Ishikawa (cell line): ENCODE results near the gene ADGRL3.
A peak's percentile ranks its signal among the peaks of the same experiment; 100 is the strongest.

Experiments used
- CEBPB ChIP-seq: IDR thresholded peaks from 2 replicates; pipeline ENCODE4 v1.6.1; 2012
- CREB1 ChIP-seq: IDR thresholded peaks from 2 replicates; pipeline ENCODE4 v1.6.1; 2012; ENCODE audit warnings: low read depth
- EGR1 ChIP-seq: IDR thresholded peaks from 2 replicates; pipeline ENCODE4 v1.6.1; 2012
- EP300 ChIP-seq: IDR thresholded peaks from 2 replicates; pipeline ENCODE4 v1.6.1; 2012; ENCODE audit warnings: borderline replicate concordance
- FOXM1 ChIP-seq: IDR thresholded peaks from 2 replicates; pipeline ENCODE4 v1.6.1; 2012; ENCODE audit warnings: low read depth, borderline replicate concordance
- MAX ChIP-seq: IDR thresholded peaks from 2 replicates; pipeline ENCODE4 v1.6.1; 2012
- NFIC ChIP-seq: IDR thresholded peaks from 2 replicates; pipeline ENCODE4 v1.6.1; 2012
- RAD21 ChIP-seq: IDR thresholded peaks from 2 replicates; pipeline ENCODE4 v1.6.1; 2012; ENCODE audit warnings: low read depth
- REST ChIP-seq: IDR thresholded peaks from 2 replicates; pipeline ENCODE4 v1.6.1; 2012; ENCODE audit warnings: low read depth, mild to moderate bottlenecking
- TAF1 ChIP-seq: IDR thresholded peaks from 2 replicates; pipeline ENCODE4 v1.6.1; 2012; ENCODE audit warnings: low read depth, mild to moderate bottlenecking
- TCF12 ChIP-seq: IDR thresholded peaks from 2 replicates; pipeline ENCODE4 v1.6.1; 2012; ENCODE audit warnings: low read depth
- TEAD4 ChIP-seq: IDR thresholded peaks from 2 replicates; pipeline ENCODE4 v1.6.1; 2012
- USF1 ChIP-seq: IDR thresholded peaks from 2 replicates; pipeline ENCODE4 v1.6.1; 2012
- YY1 ChIP-seq: IDR thresholded peaks from 2 replicates; pipeline ENCODE4 v1.6.1; 2012; ENCODE audit warnings: low read depth
- ZBTB7A ChIP-seq: IDR thresholded peaks from 2 replicates; pipeline ENCODE4 v1.6.1; 2012; ENCODE audit warnings: low read depth

The ADGRL3 gene

GRCh38 chr4:61583696-61584095 lies 383.6 kb downstream of the ADGRL3 start:
- TF ChIP-seq TEAD4 (no peak), TAF1 (no peak), FOXM1 (no peak), EP300 (no peak), NFIC (no peak), USF1 (no peak), ZBTB7A (no peak), REST (no peak), MAX (no peak), YY1 (no peak), CEBPB (no peak), EGR1 (no peak), CREB1 (no peak), TCF12 (no peak)

- no peak for TF ChIP-seq MAX
- TF ChIP-seq USF1, result no peak
- no peak for TF ChIP-seq TCF12
- TF ChIP-seq NFIC, result no peak
These were observed 388.7 kb downstream of the ADGRL3 start for GRCh38 chr4:61588621-61589402.

GRCh38 chr4:61590881-61591280 lies 390.8 kb downstream of the ADGRL3 start:
- no peak for TF ChIP-seq TAF1
- TF ChIP-seq USF1, result no peak
- no peak for TF ChIP-seq MAX
- peak; percentile 41; the same call in 1 of the 2 replicates for TF ChIP-seq RAD21

- no peak for TF ChIP-seq YY1
- TF ChIP-seq ZBTB7A, result no peak
- TF ChIP-seq USF1, result no peak
- TF ChIP-seq EP300, result no peak
- TF ChIP-seq FOXM1, result no peak
- TF ChIP-seq EGR1, result no peak
- TF ChIP-seq MAX, result no peak
- TF ChIP-seq TEAD4, result no peak
- TF ChIP-seq CREB1, result no peak
- TF ChIP-seq TAF1, result no peak
- no peak for TF ChIP-seq REST
- TF ChIP-seq TCF12, result no peak
- no peak for TF ChIP-seq CEBPB
- no peak for TF ChIP-seq NFIC
- TF ChIP-seq RAD21, result no peak
These were observed 396.6 kb downstream of the ADGRL3 start for GRCh38 chr4:61596606-61597340.

GRCh38 chr4:61603086-61603485 lies 403.0 kb downstream of the ADGRL3 start:
- TF ChIP-seq CEBPB, result no peak
- TF ChIP-seq CREB1, result no peak
- TF ChIP-seq USF1, result no peak
- no peak for TF ChIP-seq TAF1
- no peak for TF ChIP-seq TCF12
- TF ChIP-seq ZBTB7A, result no peak
- no peak for TF ChIP-seq REST
- no peak for TF ChIP-seq TEAD4
- no peak for TF ChIP-seq FOXM1
- no peak for TF ChIP-seq RAD21
- no peak for TF ChIP-seq EP300
- TF ChIP-seq YY1, result no peak
